Panc1 (cell line): ENCODE data around the gene SKAP1. TPM values are rescaled to one million over a fixed set of nuclear protein-coding genes. Genes with fewer than 3 reads are reported as not detected.

ENCODE experiments used
- ATAC-seq: fragments of 200-7000 bp; cut with Tn5 transposase; 2 replicates; pipeline ENCODE4 v1.9.1; 2020; ENCODE audit warnings: mild to moderate bottlenecking, moderate library complexity
- BruUV-seq: library from RNA; stranded (reverse); fragments of 400-500 nt; replicated peaks from 2 replicates; lab custom pipeline; 2021; lab: Mats Ljungman, UMichigan
- CTCF ChIA-PET: fragments of 300-600 bp; sonication (Branson Sonifier 250); formaldehyde crosslinking; loops from one replicate; lab custom pipeline; 2022; ENCODE audit warnings: antibody characterized with exemption; lab: Charles Lee
- POLR2A ChIA-PET: fragments of 300-600 bp; sonication (Branson Sonifier 250); formaldehyde crosslinking; loops from one replicate; lab custom pipeline; 2022; ENCODE audit warnings: antibody characterized with exemption; lab: Charles Lee
- DNase-seq: peaks from one replicate; pipeline ENCODE4 v3.0.0-alpha.2; 2010; ENCODE audit warnings: low read depth, low spot score
- H3K27ac ChIP-seq: 2 replicates; pipeline ENCODE4 v1.5.1; 2011; ENCODE audit warnings: mild to moderate bottlenecking, low read length, inconsistent platforms
- H3K27me3 ChIP-seq: fragments of 200-500 bp; sonication (Bioruptor generic); 2 replicates; pipeline ENCODE4 v1.6.0; 2014; ENCODE audit warnings: low read length, inconsistent platforms; ENCODE audit not compliant: control insufficient read depth, insufficient read depth
- H3K36me3 ChIP-seq: fragments of 200-500 bp; sonication (Bioruptor generic); 2 replicates; pipeline ENCODE4 v1.5.1; 2014; ENCODE audit warnings: inconsistent platforms, mild to moderate bottlenecking, low read length, moderate library complexity; ENCODE audit not compliant: control insufficient read depth, insufficient read depth
- H3K4me1 ChIP-seq: 2 replicates; pipeline ENCODE4 v1.5.1; 2011; ENCODE audit warnings: inconsistent platforms, mild to moderate bottlenecking, low read length, moderate library complexity; ENCODE audit not compliant: control insufficient read depth, insufficient read depth
- H3K4me3 ChIP-seq, 2 experiments: 2 replicates each; pipeline ENCODE4 v1.5.1; 2011 to 2012; ENCODE audit warnings: low read depth in 2 of 2, low read length in 2 of 2, mild to moderate bottlenecking in 2 of 2, inconsistent platforms in 1 of 2, moderate library complexity in 1 of 2
- H3K9me3 ChIP-seq: fragments of 200-500 bp; sonication (Bioruptor generic); 2 replicates; pipeline ENCODE4 v1.5.1; 2014; ENCODE audit warnings: low read depth, mild to moderate bottlenecking, inconsistent platforms, low read length, moderate library complexity; ENCODE audit not compliant: control insufficient read depth, insufficient read depth
- POLR2AphosphoS5 ChIP-seq: IDR thresholded peaks from 2 replicates; pipeline ENCODE4 v1.6.1; 2012; ENCODE audit warnings: mild to moderate bottlenecking, low read depth, low read length, moderate library complexity
- SIN3A ChIP-seq: IDR thresholded peaks from 2 replicates; pipeline ENCODE4 v1.6.1; 2012; ENCODE audit warnings: low read depth, mild to moderate bottlenecking, low read length, moderate library complexity, borderline replicate concordance; ENCODE audit not compliant: insufficient read depth
- TCF7L2 ChIP-seq: IDR thresholded peaks from 2 replicates; pipeline ENCODE4 v1.6.1; 2011; ENCODE audit warnings: mild to moderate bottlenecking, low read depth, low read length, inconsistent platforms
- in situ Hi-C: cut with HindIII; loops from 2 replicates; pipeline ENCODE4 v1.10.0; 2016; ENCODE audit warnings: low sequenced_read_pairs, low pct_unique_long_range_greater_than_20kb
- intact Hi-C: fragments of 100-400 bp; cut with micrococcal nuclease; formaldehyde crosslinking; loops from one replicate; pipeline ENCODE4 v1.10.0; 2022; ENCODE audit not compliant: unreplicated experiment
- total RNA-seq: library from RNA; stranded (reverse); gene quantifications from one replicate; pipeline ENCODE4 v1.2.1, GENCODE V29; 2021; ENCODE audit not compliant: unreplicated experiment
- TF ChIP-seq, protein P1 (sequence below): fragments of 450-650 bp; IDR thresholded peaks from 2 replicates; pipeline ENCODE4 v1.5.1; 2017; ENCODE audit warnings: mild to moderate bottlenecking
- TF ChIP-seq, protein P2 (sequence below), 2 experiments: IDR thresholded peaks; 2 replicates each; pipeline ENCODE4 v1.6.1; 2011 to 2012; ENCODE audit warnings: low read depth in 2 of 2, control low read depth in 1 of 2, low read length in 1 of 2, mild to moderate bottlenecking in 1 of 2, moderate library complexity in 1 of 2; ENCODE audit not compliant: insufficient read depth in 1 of 2

Gene SKAP1
- total RNA-seq, 1 experiment from 2014 or later: 0.90 TPM

DNA sequence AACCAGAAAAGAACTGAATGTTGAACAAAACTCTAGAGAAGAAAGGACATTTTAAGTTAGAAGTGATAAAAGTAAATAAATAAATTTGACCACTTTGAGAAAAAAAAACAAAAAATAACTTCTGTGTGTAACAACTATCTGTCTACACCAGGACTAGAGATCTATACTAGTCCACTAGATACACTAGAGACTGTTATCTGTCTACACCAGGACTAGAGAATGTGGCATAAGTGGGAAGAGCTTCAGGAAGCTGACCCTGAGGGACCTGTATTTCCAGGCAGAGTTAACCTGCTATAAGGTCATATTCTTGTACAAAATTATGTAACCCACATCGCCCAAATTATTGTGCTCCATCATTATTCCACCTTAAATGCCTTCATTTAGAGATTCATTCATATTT is 160.8 kb downstream of the SKAP1 start:
- H3K4me1 ChIP-seq: peaks cover 19% of the 10 kb centered on the region; the same call in 1 of the 2 replicates
- no peaks in the 10 kb centered on the region for H3K9me3 ChIP-seq
- DNase-seq: no peak
- no peak overlapping the region for H3K27ac ChIP-seq
- no peak for TF ChIP-seq TCF7L2
- TF ChIP-seq POLR2AphosphoS5: no peak
- TF ChIP-seq, protein P1, sequence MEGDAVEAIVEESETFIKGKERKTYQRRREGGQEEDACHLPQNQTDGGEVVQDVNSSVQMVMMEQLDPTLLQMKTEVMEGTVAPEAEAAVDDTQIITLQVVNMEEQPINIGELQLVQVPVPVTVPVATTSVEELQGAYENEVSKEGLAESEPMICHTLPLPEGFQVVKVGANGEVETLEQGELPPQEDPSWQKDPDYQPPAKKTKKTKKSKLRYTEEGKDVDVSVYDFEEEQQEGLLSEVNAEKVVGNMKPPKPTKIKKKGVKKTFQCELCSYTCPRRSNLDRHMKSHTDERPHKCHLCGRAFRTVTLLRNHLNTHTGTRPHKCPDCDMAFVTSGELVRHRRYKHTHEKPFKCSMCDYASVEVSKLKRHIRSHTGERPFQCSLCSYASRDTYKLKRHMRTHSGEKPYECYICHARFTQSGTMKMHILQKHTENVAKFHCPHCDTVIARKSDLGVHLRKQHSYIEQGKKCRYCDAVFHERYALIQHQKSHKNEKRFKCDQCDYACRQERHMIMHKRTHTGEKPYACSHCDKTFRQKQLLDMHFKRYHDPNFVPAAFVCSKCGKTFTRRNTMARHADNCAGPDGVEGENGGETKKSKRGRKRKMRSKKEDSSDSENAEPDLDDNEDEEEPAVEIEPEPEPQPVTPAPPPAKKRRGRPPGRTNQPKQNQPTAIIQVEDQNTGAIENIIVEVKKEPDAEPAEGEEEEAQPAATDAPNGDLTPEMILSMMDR: no peak
- TF ChIP-seq SIN3A: no peak
- TF ChIP-seq, protein P2, sequence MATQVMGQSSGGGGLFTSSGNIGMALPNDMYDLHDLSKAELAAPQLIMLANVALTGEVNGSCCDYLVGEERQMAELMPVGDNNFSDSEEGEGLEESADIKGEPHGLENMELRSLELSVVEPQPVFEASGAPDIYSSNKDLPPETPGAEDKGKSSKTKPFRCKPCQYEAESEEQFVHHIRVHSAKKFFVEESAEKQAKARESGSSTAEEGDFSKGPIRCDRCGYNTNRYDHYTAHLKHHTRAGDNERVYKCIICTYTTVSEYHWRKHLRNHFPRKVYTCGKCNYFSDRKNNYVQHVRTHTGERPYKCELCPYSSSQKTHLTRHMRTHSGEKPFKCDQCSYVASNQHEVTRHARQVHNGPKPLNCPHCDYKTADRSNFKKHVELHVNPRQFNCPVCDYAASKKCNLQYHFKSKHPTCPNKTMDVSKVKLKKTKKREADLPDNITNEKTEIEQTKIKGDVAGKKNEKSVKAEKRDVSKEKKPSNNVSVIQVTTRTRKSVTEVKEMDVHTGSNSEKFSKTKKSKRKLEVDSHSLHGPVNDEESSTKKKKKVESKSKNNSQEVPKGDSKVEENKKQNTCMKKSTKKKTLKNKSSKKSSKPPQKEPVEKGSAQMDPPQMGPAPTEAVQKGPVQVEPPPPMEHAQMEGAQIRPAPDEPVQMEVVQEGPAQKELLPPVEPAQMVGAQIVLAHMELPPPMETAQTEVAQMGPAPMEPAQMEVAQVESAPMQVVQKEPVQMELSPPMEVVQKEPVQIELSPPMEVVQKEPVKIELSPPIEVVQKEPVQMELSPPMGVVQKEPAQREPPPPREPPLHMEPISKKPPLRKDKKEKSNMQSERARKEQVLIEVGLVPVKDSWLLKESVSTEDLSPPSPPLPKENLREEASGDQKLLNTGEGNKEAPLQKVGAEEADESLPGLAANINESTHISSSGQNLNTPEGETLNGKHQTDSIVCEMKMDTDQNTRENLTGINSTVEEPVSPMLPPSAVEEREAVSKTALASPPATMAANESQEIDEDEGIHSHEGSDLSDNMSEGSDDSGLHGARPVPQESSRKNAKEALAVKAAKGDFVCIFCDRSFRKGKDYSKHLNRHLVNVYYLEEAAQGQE (IDR thresholded peaks at IDR 0.05; ENCODE audit: insufficient read depth in 1 of 2, low read depth in 2 of 2, low read length in 1 of 2): no peak
- intact Hi-C loops: no loop called here
- no peak for ATAC-seq
- H3K36me3 ChIP-seq: no peaks in the 10 kb centered on the region
- H3K4me3 ChIP-seq: no peak overlapping the region
- in situ Hi-C loops: no loop called here
- no TSS peak for BruUV-seq
- ChIA-PET POLR2A (interaction anchor here (0.6 kb wide), 1 partner anchor 346 kb away, joined by 4 read pairs; no protein-coding TSS in a partner anchor), CTCF (no interaction called here)
- no peaks in the 10 kb centered on the region for H3K27me3 ChIP-seq

DNA sequence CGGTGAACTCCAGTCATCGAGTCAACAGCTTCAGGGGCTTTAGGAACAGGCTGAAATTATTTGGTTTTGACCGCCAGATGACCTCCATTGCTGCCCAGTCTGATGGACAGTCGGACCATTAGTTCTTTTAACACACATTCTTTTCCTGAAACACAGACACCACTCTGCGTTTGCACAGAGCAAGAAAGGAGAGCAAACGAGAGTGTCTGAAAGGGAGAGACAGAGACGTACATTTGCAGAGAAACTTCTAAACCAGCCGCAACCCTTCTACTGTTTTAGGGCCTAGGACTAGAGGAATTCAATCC is 166.3 kb downstream of the SKAP1 start:
- no peak for DNase-seq
- no peak for ATAC-seq
- ChIA-PET POLR2A (interaction anchor here (0.5 to 0.6 kb wide), 3 partner anchors 352 to 1527 kb away, joined by 3 to 5 read pairs (median 3); no protein-coding TSS in a partner anchor), CTCF (interaction anchor here (0.6 to 1.4 kb wide), 5 partner anchors 9 to 355 kb away, joined by 3 to 10 read pairs (median 3); no protein-coding TSS in a partner anchor)
- Histone ChIP-seq H3K9me3 (no peaks in the 10 kb centered on the region), H3K27me3 (no peaks in the 10 kb centered on the region), H3K4me3 (no peak overlapping the region), H3K27ac (peak overlapping the region; percentile 39; the same call in 1 of the 2 replicates), H3K4me1 (peaks cover 50% of the 10 kb centered on the region), H3K36me3 (no peaks in the 10 kb centered on the region)
- TF ChIP-seq SIN3A: no peak
- no peak for TF ChIP-seq POLR2AphosphoS5
- TF ChIP-seq, protein P1: no peak
- TF ChIP-seq, protein P2 (IDR thresholded peaks at IDR 0.05; ENCODE audit: insufficient read depth in 1 of 2, low read depth in 2 of 2, low read length in 1 of 2): no peak
- BruUV-seq: no TSS peak
- intact Hi-C loops (loop anchor here (5.0 kb wide), 1 partner anchor 354 kb away; the partner anchor contains the start of gene HOXB8), in situ Hi-C loops (no loop called here)
